K562 (cell line): ENCODE measurements around the gene PTPN14. TPM values are rescaled to one million over a fixed set of nuclear protein-coding genes. Genes with fewer than 3 reads are reported as not detected.

ENCODE experiments used
- ATAC-seq: fragments of 200-7000 bp; cut with Tn5 transposase; 3 replicates; pipeline ENCODE4 v1.9.1; 2020; ENCODE audit warnings: moderate library complexity
- BruUV-seq: library from RNA; stranded (reverse); fragments of 400-500 nt; replicated peaks from 2 replicates; lab custom pipeline; 2021; lab: Mats Ljungman, UMichigan
- CTCF ChIA-PET: fragments of 300-600 bp; formaldehyde crosslinking; extraction: SDS; loops from one replicate; lab custom pipeline; 2021; ENCODE audit warnings: low intra/inter-chr PET ratio; lab: Yijun Ruan, JAX
- POLR2A ChIA-PET: fragments of 300-600, 350-650 bp; sonication (Branson Sonifier 250); formaldehyde crosslinking; extraction: SDS; loops from one replicate; lab custom pipeline; 2021; ENCODE audit warnings: antibody characterized with exemption, inconsistent platforms; lab: Yijun Ruan, JAX
- DNase-seq, 4 experiments: peaks; one replicate each; pipeline versions ENCODE4 v3.0.0 to v3.0.0-alpha.2; 2011 to 2018; ENCODE audit warnings: low spot score in 3 of 4, mixed read lengths in 3 of 4; ENCODE audit errors: extremely low read depth in 1 of 4
- FAIRE-seq: peaks from 2 replicates; lab custom pipeline; 2011; peaks lifted over from hg19 to GRCh38; lab: Jason Lieb, UNC
- H2AFZ ChIP-seq: 2 replicates; pipeline ENCODE4 v1.6.0; 2011; ENCODE audit warnings: low read depth, low read length, control low read depth, inconsistent platforms
- H3K27ac ChIP-seq: fragments of 200-600 bp; 3 replicates; pipeline ENCODE4 v1.8.0; 2011; ENCODE audit warnings: low read depth, mild to moderate bottlenecking, control low read depth, inconsistent platforms, low read length, moderate library complexity, mixed read lengths; ENCODE audit errors: extremely low read depth
- H3K27me3 ChIP-seq, 2 experiments: fragments of 300-600 bp in 1 of 2; 2 replicates in 1 of 2; 3 replicates in 1 of 2; pipeline versions ENCODE4 v1.6.0 to v1.8.0; 2011; ENCODE audit warnings: inconsistent platforms in 2 of 2, low read length in 2 of 2, mild to moderate bottlenecking in 1 of 2, mixed read lengths in 1 of 2, moderate library complexity in 1 of 2; ENCODE audit not compliant: control insufficient read depth in 2 of 2, insufficient read depth in 2 of 2
- H3K36me3 ChIP-seq: fragments of 300-600 bp; 3 replicates; pipeline ENCODE4 v1.8.0; 2011; ENCODE audit warnings: mild to moderate bottlenecking, low read length, inconsistent platforms; ENCODE audit not compliant: control insufficient read depth, insufficient read depth
- H3K4me1 ChIP-seq, 2 experiments: fragments of 200-600 bp in 1 of 2; replicated peaks in 1 of 2; 2 replicates in 1 of 2; 3 replicates in 1 of 2; pipeline versions ENCODE4 v1.5.1 to v1.8.0; 2011; ENCODE audit warnings: inconsistent platforms in 2 of 2, low read length in 2 of 2, mild to moderate bottlenecking in 1 of 2, mixed read lengths in 1 of 2, moderate library complexity in 1 of 2; ENCODE audit not compliant: control insufficient read depth in 2 of 2, insufficient read depth in 2 of 2
- H3K4me2 ChIP-seq: 2 replicates; pipeline ENCODE4 v1.6.1; 2011; ENCODE audit warnings: low read length, control low read depth, inconsistent platforms, mixed read lengths; ENCODE audit not compliant: insufficient read depth
- H3K4me3 ChIP-seq: fragments of 200-600 bp; sonication (generic), shearing (Covaris generic); 2 replicates; pipeline ENCODE4 v1.5.1; 2016; ENCODE audit warnings: control low read depth, inconsistent platforms
- H3K79me2 ChIP-seq: fragments of 200-600 bp; 3 replicates; pipeline ENCODE4 v1.8.0; 2011; ENCODE audit warnings: low read length, inconsistent platforms; ENCODE audit not compliant: control insufficient read depth, insufficient read depth
- H3K9ac ChIP-seq, 2 experiments: 2 replicates each; pipeline versions ENCODE4 v1.6.0 to v1.6.1; 2011; ENCODE audit warnings: low read depth in 2 of 2, low read length in 2 of 2, control low read depth in 1 of 2, inconsistent platforms in 1 of 2, mild to moderate bottlenecking in 1 of 2, mixed read lengths in 1 of 2; ENCODE audit not compliant: insufficient read depth in 1 of 2
- H3K9me1 ChIP-seq: one replicate; pipeline ENCODE4 v1.6.0; 2011; ENCODE audit warnings: inconsistent platforms, mild to moderate bottlenecking, low read length, moderate library complexity; ENCODE audit not compliant: control insufficient read depth, insufficient read depth
- H3K9me3 ChIP-seq: replicated peaks from 2 replicates; pipeline ENCODE4 v1.5.1; 2011; ENCODE audit warnings: low read depth, low read length, inconsistent platforms; ENCODE audit not compliant: control insufficient read depth, insufficient read depth
- H4K20me1 ChIP-seq: replicated peaks from 2 replicates; pipeline ENCODE4 v1.6.1; 2011; ENCODE audit warnings: low read length, inconsistent platforms, mixed read lengths; ENCODE audit not compliant: control insufficient read depth, insufficient read depth
- ARNT ChIP-seq, 2 experiments: fragments of 450-650 bp; IDR thresholded peaks; 2 replicates each; pipeline ENCODE4 v1.6.1; 2016; ENCODE audit warnings: mild to moderate bottlenecking in 1 of 2
- CAMTA2 ChIP-seq: fragments of 250-450 bp; sonication (Bioruptor Pico); conservative IDR thresholded peaks from 2 replicates; pipeline ENCODE4 v1.5.1; 2022
- HNRNPLL ChIP-seq: fragments of 200-400 bp; formaldehyde crosslinking; IDR thresholded peaks from 2 replicates; pipeline ENCODE4 v1.6.1; 2017; ENCODE audit warnings: low read length, low read depth, mild to moderate bottlenecking; ENCODE audit not compliant: poor library complexity, severe bottlenecking
- IFI16 ChIP-seq: fragments of 250-450 bp; sonication (Bioruptor Pico); IDR thresholded peaks from 2 replicates; pipeline ENCODE4 v2.1.2; 2022; ENCODE audit warnings: mild to moderate bottlenecking, inconsistent platforms
- KDM1A ChIP-seq, 2 experiments: fragments of 450-650 bp; IDR thresholded peaks; 2 replicates each; pipeline ENCODE4 v1.6.1; 2016; ENCODE audit warnings: mild to moderate bottlenecking in 2 of 2
- KLF6 ChIP-seq: fragments of 250-450 bp; sonication (Bioruptor Pico); IDR thresholded peaks from 2 replicates; pipeline ENCODE4 v1.4.0; 2020; ENCODE audit warnings: mild to moderate bottlenecking, moderate library complexity, borderline replicate concordance
- MEIS2 ChIP-seq: fragments of 450-650 bp; IDR thresholded peaks from 2 replicates; pipeline ENCODE4 v1.6.1; 2014; ENCODE audit warnings: mild to moderate bottlenecking; ENCODE audit not compliant: partially characterized antibody
- NCOR1 ChIP-seq: fragments of 450-650 bp; IDR thresholded peaks from 2 replicates; pipeline ENCODE4 v1.6.1; 2016; ENCODE audit warnings: mild to moderate bottlenecking, moderate library complexity
- NFYB ChIP-seq: IDR thresholded peaks from 2 replicates; pipeline ENCODE4 v1.6.1; 2011; ENCODE audit warnings: mild to moderate bottlenecking, moderate library complexity; ENCODE audit not compliant: insufficient read length; ENCODE audit errors: extremely low read depth
- PCBP2 ChIP-seq: fragments of 200-400 bp; formaldehyde crosslinking; IDR thresholded peaks from 2 replicates; pipeline ENCODE4 v1.6.1; 2018; ENCODE audit warnings: low read length, low read depth, mild to moderate bottlenecking, moderate library complexity; ENCODE audit not compliant: poor library complexity, severe bottlenecking
- RBM25 ChIP-seq: fragments of 200-400 bp; formaldehyde crosslinking; IDR thresholded peaks from 2 replicates; pipeline ENCODE4 v1.6.1; 2018; ENCODE audit warnings: low read length, low read depth, moderate library complexity; ENCODE audit not compliant: severe bottlenecking
- SNIP1 ChIP-seq: fragments of 450-650 bp; IDR thresholded peaks from 2 replicates; pipeline ENCODE4 v1.7.1; 2017; ENCODE audit warnings: low read depth, mild to moderate bottlenecking
- TOE1 ChIP-seq, 2 experiments: fragments of 450-650 bp in 1 of 2; sonication (generic) in 1 of 2; formaldehyde crosslinking in 1 of 2; IDR thresholded peaks; 2 replicates each; pipeline versions ENCODE4 v1.7.1 to v1.8.0; 2016 to 2022; ENCODE audit warnings: borderline replicate concordance in 2 of 2, mild to moderate bottlenecking in 2 of 2, antibody characterized with exemption in 1 of 2, inconsistent platforms in 1 of 2, low read depth in 1 of 2, missing genetic modification reagents in 1 of 2, moderate library complexity in 1 of 2
- ZBTB17 ChIP-seq: fragments of 450-650 bp; formaldehyde crosslinking; IDR thresholded peaks from 2 replicates; pipeline ENCODE4 v1.4.0; 2020; ENCODE audit warnings: mild to moderate bottlenecking
- ZNF212 ChIP-seq: fragments of 450-650 bp; formaldehyde crosslinking; IDR thresholded peaks from 2 replicates; pipeline ENCODE4 v1.4.0; 2020; ENCODE audit warnings: mild to moderate bottlenecking
- ZNF444 ChIP-seq: fragments of 250-450 bp; sonication (Bioruptor Pico); IDR thresholded peaks from 2 replicates; pipeline ENCODE4 v1.4.0; 2020; ENCODE audit warnings: mild to moderate bottlenecking, moderate library complexity
- ZNF785 ChIP-seq: fragments of 250-450 bp; sonication (Bioruptor Pico); IDR thresholded peaks from 2 replicates; pipeline ENCODE4 v1.4.0; 2020; ENCODE audit warnings: mild to moderate bottlenecking
- WGBS: fragments of 100-300 bp; shearing (Covaris generic); methylation state at CpG from one replicate; pipeline ENCODE4 v1.1.6; 2016; ENCODE audit warnings: low coverage, mixed read lengths; ENCODE audit not compliant: insufficient coverage; ENCODE audit errors: missing lambda C conversion rate; 5-methylcytosine and 5-hydroxymethylcytosine counted together
- in situ Hi-C: fragments of 300-500 bp; cut with MboI; formaldehyde crosslinking; loops from 4 replicates; pipeline ENCODE4 v1.15.0; 2018; ENCODE audit warnings: inconsistent platforms, mixed read lengths
- intact Hi-C: fragments of 100-400 bp; cut with micrococcal nuclease; formaldehyde crosslinking; loops from 2 replicates; pipeline ENCODE4 v1.14.2; 2022
- polyA plus RNA-seq, 8 experiments: library from polyadenylated mRNA; depleted of rRNA in 4 of 8; stranded (reverse) in 5 of 8; unstranded in 3 of 8; fragments of >200 nt; fragmentation: Nextera tagmentation in 2 of 8; fragmentation: Illumina TruSeq in 1 of 8; extraction: Ambion mirVana in 2 of 8; extraction: Trizol in 1 of 8; gene quantifications; 2 replicates each; pipeline versions ENCODE4 v1.2.1 to v1.2.3, GENCODE V29; 2011 to 2014; ENCODE audit warnings: inconsistent platforms in 1 of 8, missing spikeins in 1 of 8
- total RNA-seq, 7 experiments: library from RNA; depleted of rRNA in 6 of 7; stranded (reverse); fragments of >200 nt in 6 of 7; fragmentation: Illumina TruSeq in 2 of 7; extraction: Trizol in 2 of 7; gene quantifications; 2 replicates each; pipeline versions ENCODE4 v1.2.1 to v1.2.3, GENCODE V29; 2011 to 2021; ENCODE audit warnings: low replicate concordance in 1 of 7
- TF ChIP-seq, protein P1 (sequence below): sonication (generic); formaldehyde crosslinking; IDR thresholded peaks from 2 replicates; pipeline ENCODE4 v1.8.0; 2023; ENCODE audit warnings: missing genetic modification reagents, mild to moderate bottlenecking, borderline replicate concordance
- TF ChIP-seq, protein P2 (sequence below): fragments of 450-650 bp; formaldehyde crosslinking; IDR thresholded peaks from 2 replicates; pipeline ENCODE4 v1.4.0; 2020; ENCODE audit warnings: mild to moderate bottlenecking

The PTPN14 gene
- total and polyA plus RNA-seq, 9 of the 15 experiments (the other 6 are each of a cell fraction or from before 2014, with no cell fraction given) = 0.01 to 0.29 (median 0.04) TPM; not detected in 6

DNA sequence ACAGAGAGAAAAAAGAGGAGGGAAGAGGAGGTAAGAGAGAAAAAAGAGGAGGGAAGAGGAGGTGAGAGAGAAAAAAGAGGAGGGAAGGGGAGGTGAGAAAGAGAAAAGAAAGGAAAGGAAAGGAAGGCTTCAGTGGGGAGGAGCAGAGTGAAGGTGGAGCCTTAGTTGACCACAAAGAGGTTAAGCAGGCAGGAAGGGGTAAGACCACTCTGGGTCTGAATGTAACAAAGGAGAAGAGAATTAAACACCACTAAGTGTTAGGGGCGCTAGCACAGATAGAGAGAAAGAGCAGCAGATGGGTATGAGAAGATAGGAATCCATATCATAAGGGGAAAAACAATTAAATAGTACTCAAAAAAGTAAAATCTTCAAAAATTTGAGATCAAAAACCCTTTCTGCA is 6.6 kb downstream of the PTPN14 start:
- H3K79me2 ChIP-seq = no peaks in the 10 kb centered on the region
- no peak for ATAC-seq
- intact Hi-C loops = no loop called here

More for the DNA sequence above, 6.6 kb downstream of the PTPN14 start:
- in situ Hi-C loops = no loop called here
- Histone ChIP-seq H3K9ac (no peak overlapping the region), H3K27ac (no peak overlapping the region), H3K27me3 (peaks cover 6 to 13% of the 10 kb centered on the region in 2 experiments; a peak in 3 of 5 replicates), H3K9me1 (no peaks in the 10 kb centered on the region), H3K36me3 (no peaks in the 10 kb centered on the region), H4K20me1 (no peaks in the 10 kb centered on the region), H3K9me3 (no peaks in the 10 kb centered on the region), H3K4me1 (no peaks in the 10 kb centered on the region), H3K4me3 (no peak overlapping the region), H3K4me2 (no peak overlapping the region), H2AFZ (no peak overlapping the region)
- ChIA-PET POLR2A (no interaction called here), CTCF (no interaction called here)
- TF ChIP-seq NFYB (no peak), MEIS2 (no peak), CAMTA2 (CRISPR knock-in tag) (no peak), ARNT (IDR thresholded peaks at IDR 0.05) (no peak), PCBP2 (no peak), ZNF444 (CRISPR knock-in tag) (no peak), NCOR1 (no peak), RBM25 (no peak), TOE1 (IDR thresholded peaks at IDR 0.05; ENCODE audit: borderline replicate concordance) (no peak), TOE1 (CRISPR knock-in tag; IDR thresholded peaks at IDR 0.05; ENCODE audit: borderline replicate concordance, low read depth) (no peak), SNIP1 (no peak), HNRNPLL (no peak), ZNF212 (no peak), ZBTB17 (CRISPR knock-in tag) (no peak), KDM1A (IDR thresholded peaks at IDR 0.05) (no peak), ZNF785 (CRISPR knock-in tag) (no peak), IFI16 (CRISPR knock-in tag) (no peak), KLF6 (CRISPR knock-in tag) (no peak)
- TF ChIP-seq, protein P1, sequence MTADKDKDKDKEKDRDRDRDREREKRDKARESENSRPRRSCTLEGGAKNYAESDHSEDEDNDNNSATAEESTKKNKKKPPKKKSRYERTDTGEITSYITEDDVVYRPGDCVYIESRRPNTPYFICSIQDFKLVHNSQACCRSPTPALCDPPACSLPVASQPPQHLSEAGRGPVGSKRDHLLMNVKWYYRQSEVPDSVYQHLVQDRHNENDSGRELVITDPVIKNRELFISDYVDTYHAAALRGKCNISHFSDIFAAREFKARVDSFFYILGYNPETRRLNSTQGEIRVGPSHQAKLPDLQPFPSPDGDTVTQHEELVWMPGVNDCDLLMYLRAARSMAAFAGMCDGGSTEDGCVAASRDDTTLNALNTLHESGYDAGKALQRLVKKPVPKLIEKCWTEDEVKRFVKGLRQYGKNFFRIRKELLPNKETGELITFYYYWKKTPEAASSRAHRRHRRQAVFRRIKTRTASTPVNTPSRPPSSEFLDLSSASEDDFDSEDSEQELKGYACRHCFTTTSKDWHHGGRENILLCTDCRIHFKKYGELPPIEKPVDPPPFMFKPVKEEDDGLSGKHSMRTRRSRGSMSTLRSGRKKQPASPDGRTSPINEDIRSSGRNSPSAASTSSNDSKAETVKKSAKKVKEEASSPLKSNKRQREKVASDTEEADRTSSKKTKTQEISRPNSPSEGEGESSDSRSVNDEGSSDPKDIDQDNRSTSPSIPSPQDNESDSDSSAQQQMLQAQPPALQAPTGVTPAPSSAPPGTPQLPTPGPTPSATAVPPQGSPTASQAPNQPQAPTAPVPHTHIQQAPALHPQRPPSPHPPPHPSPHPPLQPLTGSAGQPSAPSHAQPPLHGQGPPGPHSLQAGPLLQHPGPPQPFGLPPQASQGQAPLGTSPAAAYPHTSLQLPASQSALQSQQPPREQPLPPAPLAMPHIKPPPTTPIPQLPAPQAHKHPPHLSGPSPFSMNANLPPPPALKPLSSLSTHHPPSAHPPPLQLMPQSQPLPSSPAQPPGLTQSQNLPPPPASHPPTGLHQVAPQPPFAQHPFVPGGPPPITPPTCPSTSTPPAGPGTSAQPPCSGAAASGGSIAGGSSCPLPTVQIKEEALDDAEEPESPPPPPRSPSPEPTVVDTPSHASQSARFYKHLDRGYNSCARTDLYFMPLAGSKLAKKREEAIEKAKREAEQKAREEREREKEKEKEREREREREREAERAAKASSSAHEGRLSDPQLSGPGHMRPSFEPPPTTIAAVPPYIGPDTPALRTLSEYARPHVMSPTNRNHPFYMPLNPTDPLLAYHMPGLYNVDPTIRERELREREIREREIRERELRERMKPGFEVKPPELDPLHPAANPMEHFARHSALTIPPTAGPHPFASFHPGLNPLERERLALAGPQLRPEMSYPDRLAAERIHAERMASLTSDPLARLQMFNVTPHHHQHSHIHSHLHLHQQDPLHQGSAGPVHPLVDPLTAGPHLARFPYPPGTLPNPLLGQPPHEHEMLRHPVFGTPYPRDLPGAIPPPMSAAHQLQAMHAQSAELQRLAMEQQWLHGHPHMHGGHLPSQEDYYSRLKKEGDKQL (CRISPR knock-in tag) = no peak
- TF ChIP-seq, protein P2, sequence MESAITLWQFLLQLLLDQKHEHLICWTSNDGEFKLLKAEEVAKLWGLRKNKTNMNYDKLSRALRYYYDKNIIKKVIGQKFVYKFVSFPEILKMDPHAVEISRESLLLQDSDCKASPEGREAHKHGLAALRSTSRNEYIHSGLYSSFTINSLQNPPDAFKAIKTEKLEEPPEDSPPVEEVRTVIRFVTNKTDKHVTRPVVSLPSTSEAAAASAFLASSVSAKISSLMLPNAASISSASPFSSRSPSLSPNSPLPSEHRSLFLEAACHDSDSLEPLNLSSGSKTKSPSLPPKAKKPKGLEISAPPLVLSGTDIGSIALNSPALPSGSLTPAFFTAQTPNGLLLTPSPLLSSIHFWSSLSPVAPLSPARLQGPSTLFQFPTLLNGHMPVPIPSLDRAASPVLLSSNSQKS (CRISPR knock-in tag) = no peak
- 0% methylated on average over 1 of the region's 1 CpG for WGBS
- no TSS peak for BruUV-seq
- DNase-seq (no peak), FAIRE-seq (no peak)
